ENCODE results near the gene SGPP2.
A peak's percentile ranks its signal among the peaks of the same experiment; 100 is the strongest.
"Not testable (repeated sequence)": the region's sequence is repeated elsewhere in the genome, so short reads cannot be mapped to it uniquely, and the experiment has no call there.

Gene SGPP2

GRCh38 chr2:222535477-222535876 lies 111.1 kb downstream of the SGPP2 start:
- DNase-seq, result no peak

- DNase-seq, result no peak
Observed at GRCh38 chr2:222538535-222538934, 114.2 kb downstream of the SGPP2 start.

DNA sequence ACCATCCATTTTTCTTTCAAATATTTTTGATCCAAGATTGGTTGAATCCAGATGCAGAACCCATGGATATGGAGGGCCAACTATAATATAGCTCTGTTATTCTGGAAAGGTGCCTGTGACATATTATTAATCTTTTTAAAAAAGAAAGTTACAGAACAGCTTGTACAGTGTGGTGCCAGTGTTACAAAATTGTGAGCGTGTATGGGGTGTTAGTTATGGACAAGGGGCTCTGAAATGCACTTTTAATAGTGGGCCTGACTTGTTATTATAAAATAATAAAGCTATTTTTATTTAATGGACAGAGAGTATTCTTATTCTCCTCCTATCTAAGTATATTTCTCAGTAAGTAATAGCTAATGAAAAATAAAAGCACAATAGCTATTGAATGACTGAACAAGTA lies 120.3 kb downstream of the SGPP2 start:
- DNase-seq, result no peak

DNA sequence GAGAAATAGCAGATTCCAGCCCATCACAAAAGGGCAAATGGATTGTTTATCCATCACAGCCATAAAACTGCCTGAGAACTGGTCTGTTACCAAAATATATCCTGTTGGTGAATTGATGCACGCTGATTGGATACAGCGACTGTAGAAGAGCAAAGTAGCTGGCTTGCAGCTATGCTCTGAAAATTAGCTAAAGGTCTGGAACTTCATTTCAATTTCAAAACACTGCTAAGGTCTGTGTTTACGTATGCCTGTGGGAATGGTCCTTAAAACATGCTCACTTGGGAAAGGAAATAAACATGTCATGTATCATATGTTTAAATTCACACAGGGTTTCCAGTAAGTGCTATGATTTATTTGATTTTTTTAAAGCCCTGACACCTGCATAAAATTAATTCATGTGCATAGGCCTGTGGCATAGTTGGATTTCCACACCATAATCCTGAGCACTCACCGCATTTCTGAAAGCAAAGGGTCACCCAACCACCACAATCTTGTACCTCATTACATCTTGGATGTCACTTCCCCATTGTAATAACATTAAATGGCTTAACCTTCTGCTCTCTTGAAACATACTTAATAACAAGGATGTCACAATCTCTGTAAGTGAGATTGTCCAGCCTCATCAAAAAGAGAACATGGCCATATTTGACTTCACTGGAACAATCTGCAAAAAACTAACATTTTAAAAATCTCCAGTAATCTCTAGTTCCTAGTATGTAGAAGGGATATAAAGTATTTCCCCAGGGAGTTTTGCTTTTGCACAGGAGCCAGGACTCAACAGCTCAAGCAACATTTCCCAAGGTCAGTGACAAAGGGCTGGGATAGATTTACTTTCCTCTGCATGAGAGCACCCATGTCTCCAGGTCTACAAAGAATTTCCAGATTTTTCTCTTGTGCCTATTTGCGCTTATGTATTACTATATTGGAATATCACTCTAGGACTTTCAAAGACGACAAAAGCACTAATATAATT lies 121.8 kb downstream of the SGPP2 start:
- DNase-seq, result no peak

DNA sequence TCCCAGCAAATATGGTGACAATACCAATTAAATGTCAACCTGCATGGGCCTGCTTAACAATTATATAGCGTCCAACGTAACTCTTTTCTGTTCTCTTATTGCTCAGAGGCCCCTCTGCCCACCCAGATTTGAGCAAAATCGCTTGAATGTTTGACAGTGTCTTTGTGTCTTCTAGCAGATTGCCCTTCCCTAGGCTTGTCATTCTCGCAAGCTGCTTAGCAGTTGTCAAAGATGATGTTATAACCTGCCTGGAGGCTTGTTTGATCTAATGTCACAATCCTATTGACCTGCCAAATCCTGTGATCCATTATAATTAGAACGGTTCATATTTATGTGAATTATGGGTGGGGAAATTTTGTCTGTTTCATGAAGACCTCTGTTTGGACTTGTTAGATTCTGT lies 122.7 kb downstream of the SGPP2 start:
- no peak for DNase-seq

DNA sequence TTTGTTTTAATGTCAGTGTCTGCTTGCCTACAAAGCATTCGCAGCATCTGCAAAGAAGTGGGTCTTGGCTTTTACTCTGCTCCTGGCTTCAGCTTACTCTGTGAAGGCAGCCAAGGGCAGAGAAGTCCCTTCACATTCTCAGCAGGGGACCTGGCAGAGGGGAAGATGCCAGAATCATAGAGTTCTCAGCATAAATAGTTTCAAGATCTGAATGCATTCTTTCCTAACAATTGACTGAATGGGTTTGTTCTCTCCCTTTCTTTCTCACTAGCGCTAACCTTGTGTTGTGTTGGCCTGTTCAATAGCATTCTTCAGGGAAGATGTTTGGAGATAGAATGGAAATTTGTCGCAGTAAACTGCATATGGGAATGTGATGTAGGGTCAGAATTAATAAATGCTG lies 124.6 kb downstream of the SGPP2 start:
- no peak for DNase-seq

DNA sequence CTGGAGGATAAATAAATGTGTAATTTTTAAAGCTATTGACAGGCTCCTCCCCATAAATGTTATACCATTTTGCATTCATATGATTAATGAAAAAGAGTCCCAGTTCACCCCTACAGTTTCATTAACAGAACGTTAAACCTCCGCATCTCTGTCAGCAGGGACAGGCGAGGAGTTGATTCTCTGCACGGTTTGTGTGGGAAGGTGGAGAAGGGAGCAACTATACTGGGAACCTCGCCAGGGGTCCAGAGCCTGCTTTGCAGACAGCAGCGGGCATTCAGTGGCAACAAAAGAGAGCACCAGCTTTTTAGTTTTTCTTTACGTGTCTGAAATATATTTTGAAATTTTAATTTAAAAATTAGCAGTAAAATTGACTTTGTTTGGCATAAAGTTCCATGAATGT lies 130.2 kb downstream of the SGPP2 start:
- DNase-seq, result no peak

- no peak for DNase-seq
Observed at GRCh38 chr2:222561151-222561550, 136.8 kb downstream of the SGPP2 start.

- peak; percentile 13 to 24 for DNase-seq
Observed at GRCh38 chr2:222561817-222562645, 137.7 kb downstream of the SGPP2 start.

- no peak for DNase-seq
Observed at GRCh38 chr2:222563106-222563718, 138.9 kb downstream of the SGPP2 start.

GRCh38 chr2:222563936-222564335 lies 139.6 kb downstream of the SGPP2 start:
- DNase-seq, result no peak

- DNase-seq, result no peak
Observed at GRCh38 chr2:222566229-222566628, 141.9 kb downstream of the SGPP2 start.

- no peak for DNase-seq
Observed at GRCh38 chr2:222568865-222569264, 144.5 kb downstream of the SGPP2 start.

DNA sequence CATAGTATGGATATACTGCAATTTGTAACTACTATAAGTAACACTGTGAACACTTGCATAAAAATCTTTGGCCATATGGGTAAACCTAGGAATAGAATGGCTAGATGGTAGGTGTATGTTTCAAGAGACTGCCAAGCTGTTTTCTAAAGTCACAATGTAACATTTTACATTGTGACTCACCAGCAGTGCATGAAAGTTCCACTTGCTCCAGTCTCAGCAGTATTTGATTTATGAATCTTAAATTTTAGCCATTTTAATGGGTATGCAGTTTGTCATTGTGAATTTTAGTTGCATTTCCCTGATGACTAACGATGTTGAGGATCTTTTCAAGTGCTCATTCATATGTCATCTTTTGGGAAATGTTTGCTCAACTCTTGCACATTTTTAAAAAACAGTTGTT lies 145.5 kb downstream of the SGPP2 start:
- DNase-seq, result no peak

- no peak for DNase-seq
Observed at GRCh38 chr2:222572264-222572721, 147.9 kb downstream of the SGPP2 start.

DNA sequence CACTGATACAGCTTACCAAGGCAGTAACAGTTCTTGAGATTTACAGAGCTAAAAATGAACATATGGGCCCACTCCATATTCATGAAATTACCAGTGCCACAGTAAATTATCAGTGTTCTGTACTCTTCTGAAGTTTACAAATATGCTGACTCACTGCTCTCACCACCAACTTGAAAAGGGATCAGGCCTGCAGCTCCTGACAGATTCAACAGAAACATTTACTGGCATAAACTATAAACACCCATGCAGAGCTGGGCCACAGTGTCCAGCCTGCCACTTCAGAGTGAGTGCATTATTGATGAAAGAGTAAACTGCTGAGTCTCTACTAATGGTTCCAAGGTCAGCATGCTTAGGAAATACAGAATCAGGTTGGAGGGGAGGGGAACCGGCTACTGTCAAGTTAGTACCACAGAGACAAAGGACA lies 148.4 kb downstream of the SGPP2 start:
- no peak for DNase-seq

GRCh38 chr2:222575618-222576017 lies 151.3 kb downstream of the SGPP2 start:
- no peak for DNase-seq

DNA sequence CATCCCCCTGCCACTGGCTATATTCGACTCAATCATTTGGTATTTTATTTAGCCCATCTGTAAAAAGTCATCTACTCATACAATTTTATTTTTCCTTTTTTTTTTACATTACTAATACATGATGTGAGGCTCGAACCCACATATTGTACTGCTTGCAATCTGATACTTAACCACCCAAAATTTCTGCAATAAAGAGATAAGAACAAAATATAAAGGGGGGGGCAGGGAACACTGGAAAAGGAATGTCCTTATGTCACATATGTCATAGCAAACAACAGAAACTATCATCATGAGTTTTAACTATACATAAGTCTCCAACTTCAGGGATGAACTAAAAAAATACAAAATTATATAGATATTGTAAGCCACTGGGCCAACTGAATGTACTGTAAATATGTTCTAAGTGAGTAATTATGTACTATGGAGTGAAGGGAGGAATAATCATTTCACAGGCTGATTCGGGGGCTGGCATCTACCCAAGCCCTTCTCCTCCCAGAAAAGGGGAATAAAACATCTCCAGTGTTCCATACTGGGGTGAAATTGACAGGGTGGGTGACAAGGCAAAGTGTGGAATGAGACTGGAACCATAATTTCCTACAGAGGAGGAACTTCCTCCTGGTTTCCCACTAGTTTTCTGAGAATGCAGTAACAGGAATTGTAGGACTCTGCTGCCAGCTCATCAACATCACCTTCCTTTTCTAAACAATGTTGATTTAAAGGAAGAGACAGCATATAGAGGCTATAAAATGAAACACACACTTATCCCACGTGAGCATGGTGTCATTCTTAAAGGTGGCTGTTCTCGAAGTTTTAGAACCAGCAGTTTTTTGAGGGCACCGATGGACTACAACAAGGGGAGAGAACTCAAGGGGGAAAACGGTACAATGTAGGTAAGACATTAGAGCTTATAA lies 152.1 kb downstream of the SGPP2 start:
- DNase-seq, result no peak

DNA sequence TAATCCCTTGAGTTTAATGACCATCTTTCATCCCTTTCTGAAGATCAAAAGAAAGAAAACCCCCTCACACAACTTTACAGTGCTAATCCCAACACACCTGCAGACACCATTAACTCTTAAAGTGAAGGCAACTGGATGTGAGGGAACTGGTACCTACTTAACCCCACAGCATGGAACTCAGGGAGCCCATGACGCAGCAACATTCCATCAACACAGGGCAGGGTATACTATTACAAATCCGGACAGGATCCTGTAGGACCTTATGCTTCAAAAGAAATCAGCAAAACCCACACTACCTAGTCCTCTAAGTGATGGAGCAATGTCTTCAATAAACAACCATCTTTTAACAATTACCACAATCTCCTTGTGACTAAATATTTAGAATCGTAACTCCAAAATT lies 153.0 kb downstream of the SGPP2 start:
- DNase-seq, result no peak

DNA sequence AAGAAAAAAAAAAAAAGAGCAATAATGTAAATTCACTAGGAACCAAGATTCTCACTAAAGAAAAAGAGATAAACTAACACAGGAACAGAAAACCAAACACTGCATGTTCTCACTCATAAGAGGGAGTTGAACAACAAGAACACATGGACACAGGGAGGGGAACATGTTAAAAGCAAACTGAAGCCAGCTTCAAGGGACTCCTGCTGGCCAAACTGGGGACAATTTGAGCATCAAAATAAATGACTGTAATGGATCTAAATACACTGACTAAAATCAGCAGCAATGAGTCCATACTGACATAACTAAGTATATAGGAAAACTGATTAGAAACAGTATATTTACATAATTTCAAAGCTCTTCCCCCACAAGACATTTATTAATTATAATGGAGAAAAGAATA lies 158.6 kb downstream of the SGPP2 start:
- DNase-seq, result no peak

GRCh38 chr2:222584589-222584988 lies 160.2 kb downstream of the SGPP2 start:
- not testable (repeated sequence) for DNase-seq

- no peak for DNase-seq
Observed at GRCh38 chr2:222591661-222592060, 167.3 kb downstream of the SGPP2 start.
